H1 (cell line): ENCODE results near the gene PPP1R14B. TPM values are rescaled to one million over a fixed set of nuclear protein-coding genes. Genes with fewer than 3 reads are reported as not detected.

Source experiments
- CHD1 ChIP-seq: IDR thresholded peaks from 2 replicates; pipeline ENCODE4 v1.6.1; 2012; ENCODE audit warnings: low read depth, low read length, improper control_type of control experiment
- CHD7 ChIP-seq: fragments of 300-600 bp; sonication (generic); IDR thresholded peaks from 2 replicates; pipeline ENCODE4 v1.7.1; 2012; ENCODE audit warnings: low read length, moderate library complexity, mild to moderate bottlenecking, inconsistent platforms; ENCODE audit not compliant: insufficient replicate concordance
- JUND ChIP-seq: IDR thresholded peaks from 2 replicates; pipeline ENCODE4 v1.6.1; 2011; ENCODE audit warnings: mild to moderate bottlenecking, improper control_type of control experiment, low read length
- KDM4A ChIP-seq: IDR thresholded peaks from one replicate; pipeline ENCODE4 v1.7.1; 2012; ENCODE audit warnings: low read depth, mild to moderate bottlenecking, moderate library complexity, low read length, inconsistent platforms; ENCODE audit not compliant: severe bottlenecking
- POU5F1 ChIP-seq: IDR thresholded peaks from 2 replicates; pipeline ENCODE4 v1.6.1; 2011; ENCODE audit warnings: low read depth, mild to moderate bottlenecking, low read length, moderate library complexity
- SIN3A ChIP-seq, 2 experiments: IDR thresholded peaks in 1 of 2; conservative IDR thresholded peaks in 1 of 2; 2 replicates each; pipeline ENCODE4 v1.6.1; 2011 to 2012; ENCODE audit warnings: low read length in 2 of 2, improper control_type of control experiment in 1 of 2, low read depth in 1 of 2, mild to moderate bottlenecking in 1 of 2
- SRF ChIP-seq: IDR thresholded peaks from 2 replicates; pipeline ENCODE4 v1.6.1; 2011; ENCODE audit warnings: mild to moderate bottlenecking, low read depth, low read length, moderate library complexity
- polyA plus RNA-seq, 7 experiments: library from polyadenylated mRNA; depleted of rRNA in 3 of 7; stranded (reverse) in 5 of 7; unstranded in 2 of 7; fragments of >200 nt in 5 of 7; fragments of 200-250 nt in 2 of 7; gene quantifications; 1 replicate in 5 of 7; 2 replicates in 1 of 7; 4 replicates in 1 of 7; pipeline versions ENCODE4 v1.2.1 to v1.2.3, GENCODE V29; 2011 to 2013; ENCODE audit warnings: missing spikeins in 2 of 7, mixed read lengths in 2 of 7
- total RNA-seq: library from RNA; stranded (reverse); fragmentation: NEBNext Ultra II Directional; extraction: Animal tissue kit (Norgen Biotek cat#: 25700); gene quantifications from 2 replicates; pipeline ENCODE4 v1.2.1, GENCODE V29; 2021
- TF ChIP-seq, protein P1 (sequence below): IDR thresholded peaks from 2 replicates; pipeline ENCODE4 v1.6.1; 2011; ENCODE audit warnings: low read depth, mild to moderate bottlenecking, low read length; ENCODE audit not compliant: insufficient read depth

Gene PPP1R14B
- total and polyA plus RNA-seq, 2 of the 8 experiments (the other 6 are each of a cell fraction or from before 2014, with no cell fraction given) = 265 to 419 TPM

DNA sequence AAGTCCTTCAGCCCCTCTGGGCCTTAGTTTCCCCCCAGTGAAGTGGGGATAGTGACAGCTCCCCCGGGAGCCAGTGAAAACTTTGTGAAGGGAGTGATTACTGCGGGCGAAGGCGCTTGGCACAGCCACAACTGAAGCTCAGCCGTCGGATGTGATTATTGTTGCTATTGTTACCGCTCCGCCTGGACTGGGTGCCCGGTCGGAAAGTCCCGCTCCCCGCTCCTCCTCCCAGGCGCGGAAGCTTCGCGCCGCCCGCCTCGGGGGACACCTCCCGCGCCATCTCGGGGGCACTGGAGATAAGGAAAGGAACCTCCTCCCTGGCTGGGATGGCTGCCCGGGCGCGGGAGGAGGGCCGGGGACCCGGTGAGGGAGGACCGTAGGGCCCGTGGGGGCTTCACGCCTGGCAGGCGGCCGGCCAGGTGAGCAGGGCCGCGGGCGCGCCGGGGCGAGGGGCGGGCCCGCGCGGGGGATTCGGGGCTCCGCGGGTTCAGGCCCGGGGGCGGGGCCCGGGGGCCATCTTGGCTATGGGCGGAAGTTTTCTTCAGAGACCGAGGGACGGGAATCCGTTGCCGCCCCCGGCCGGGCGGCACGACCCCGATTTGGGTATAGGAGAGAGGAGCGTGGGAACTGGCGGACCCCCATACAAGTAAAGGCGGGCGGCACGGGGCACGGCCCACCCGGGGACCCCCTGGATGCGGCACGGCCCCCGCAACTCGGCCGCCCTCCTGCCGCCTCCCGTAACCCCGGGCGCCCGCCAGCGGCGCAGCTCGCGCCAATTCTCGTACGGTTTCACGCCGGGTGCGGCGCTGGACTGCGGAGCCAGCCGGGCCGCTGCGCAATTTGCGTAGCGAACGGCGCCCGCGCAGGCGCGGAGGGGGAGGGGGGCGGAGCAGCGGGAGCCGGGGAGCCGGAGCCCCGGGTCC is 38.5 kb upstream of the PPP1R14B start, which contains the start of gene GPR137 (continued):
- TF ChIP-seq SRF (no peak), KDM4A (no peak), POU5F1 (no peak), JUND (no peak), CHD7 (no peak), CHD1 (no peak), SIN3A (conservative IDR thresholded peaks at IDR 0.05 in 1 of 2, IDR thresholded peaks at IDR 0.05 in 1 of 2; ENCODE audit: low read depth in 1 of 2, low read length in 2 of 2) (peak; percentile 68 to 76; a peak in 1 of 4 replicates)
- TF ChIP-seq, protein P1, sequence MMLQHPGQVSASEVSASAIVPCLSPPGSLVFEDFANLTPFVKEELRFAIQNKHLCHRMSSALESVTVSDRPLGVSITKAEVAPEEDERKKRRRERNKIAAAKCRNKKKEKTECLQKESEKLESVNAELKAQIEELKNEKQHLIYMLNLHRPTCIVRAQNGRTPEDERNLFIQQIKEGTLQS = no peak
